NCI-H2171 (cell line): ENCODE results near the gene ANK3.
"Not testable (repeated sequence)": the region's sequence is repeated elsewhere in the genome, so short reads cannot be mapped to it uniquely, and the experiment has no call there.

Experiments used
- DNase-seq: peaks from one replicate; lab custom pipeline; 2025; lab: John Stamatoyannopoulos, UW

Gene ANK3

DNA sequence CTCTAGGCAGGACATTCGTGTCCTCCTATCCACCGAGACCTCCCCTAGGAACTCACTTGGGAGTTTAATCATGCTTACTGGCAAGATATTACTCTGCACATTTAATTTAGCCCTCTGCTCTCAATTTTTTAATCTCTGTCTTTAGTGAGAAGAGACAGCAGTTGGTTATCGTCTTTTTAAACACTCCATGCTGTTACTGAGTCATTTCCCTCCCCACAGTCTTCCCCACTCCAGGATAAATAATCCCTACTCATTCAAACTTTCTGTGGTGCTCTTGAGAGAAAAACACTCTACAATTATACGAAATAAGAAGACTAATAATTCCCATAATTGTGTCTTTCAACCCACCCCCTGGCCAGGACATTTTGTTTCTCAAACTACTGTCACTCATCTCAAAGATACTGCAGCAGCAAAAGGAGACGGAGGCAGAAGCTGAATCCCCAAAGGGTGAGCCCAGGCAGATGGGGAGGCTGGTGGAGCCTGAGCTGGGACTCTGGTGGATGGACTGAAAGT, 84.2 kb downstream of the ANK3 start:
- no peak for DNase-seq

DNA sequence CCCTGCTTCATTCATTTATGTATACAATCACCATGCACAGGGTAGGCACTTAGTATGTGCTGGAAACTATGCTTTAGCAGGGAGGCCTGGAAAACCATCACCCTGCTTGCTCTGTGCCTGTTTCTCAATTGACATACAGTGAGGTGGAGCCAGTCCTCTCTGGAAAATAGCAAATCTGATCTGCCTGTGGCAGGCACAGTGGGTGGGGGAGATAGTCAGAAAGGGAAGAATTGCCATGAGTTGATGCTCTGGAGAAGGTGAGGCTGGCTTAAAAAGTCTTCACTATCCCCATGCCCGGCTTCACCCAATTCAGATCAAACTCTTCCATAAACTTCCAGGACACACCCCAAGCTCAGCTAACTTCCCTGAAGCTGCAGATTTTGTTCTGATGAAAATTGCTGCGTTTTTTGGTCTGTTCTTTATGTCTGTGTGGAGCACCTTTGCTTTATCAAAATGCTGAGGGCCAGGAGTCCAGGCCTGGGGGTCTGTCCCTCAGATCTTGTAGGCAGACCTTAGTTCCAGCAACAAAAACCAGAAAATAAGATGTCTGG, 84.8 kb downstream of the ANK3 start:
- no peak for DNase-seq

DNA sequence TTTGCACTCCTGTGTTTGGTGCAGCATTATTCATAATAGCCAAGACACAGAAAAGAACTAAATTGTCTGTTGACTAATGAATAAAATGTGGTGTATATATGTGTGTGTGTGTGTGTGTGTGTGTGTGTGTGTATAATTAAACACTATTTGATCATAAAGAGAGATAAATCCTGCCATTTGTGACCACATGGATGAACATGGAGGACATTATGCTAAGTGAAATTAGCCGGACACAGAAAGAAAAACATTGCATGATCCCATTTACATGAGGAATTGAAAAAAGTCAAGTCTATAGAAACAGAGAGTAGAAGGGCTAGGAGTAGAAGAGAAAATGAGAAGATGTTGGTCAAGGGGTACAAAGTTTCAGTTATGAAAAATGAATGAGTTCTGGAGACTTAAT, 85.9 kb downstream of the ANK3 start:
- no peak for DNase-seq

DNA sequence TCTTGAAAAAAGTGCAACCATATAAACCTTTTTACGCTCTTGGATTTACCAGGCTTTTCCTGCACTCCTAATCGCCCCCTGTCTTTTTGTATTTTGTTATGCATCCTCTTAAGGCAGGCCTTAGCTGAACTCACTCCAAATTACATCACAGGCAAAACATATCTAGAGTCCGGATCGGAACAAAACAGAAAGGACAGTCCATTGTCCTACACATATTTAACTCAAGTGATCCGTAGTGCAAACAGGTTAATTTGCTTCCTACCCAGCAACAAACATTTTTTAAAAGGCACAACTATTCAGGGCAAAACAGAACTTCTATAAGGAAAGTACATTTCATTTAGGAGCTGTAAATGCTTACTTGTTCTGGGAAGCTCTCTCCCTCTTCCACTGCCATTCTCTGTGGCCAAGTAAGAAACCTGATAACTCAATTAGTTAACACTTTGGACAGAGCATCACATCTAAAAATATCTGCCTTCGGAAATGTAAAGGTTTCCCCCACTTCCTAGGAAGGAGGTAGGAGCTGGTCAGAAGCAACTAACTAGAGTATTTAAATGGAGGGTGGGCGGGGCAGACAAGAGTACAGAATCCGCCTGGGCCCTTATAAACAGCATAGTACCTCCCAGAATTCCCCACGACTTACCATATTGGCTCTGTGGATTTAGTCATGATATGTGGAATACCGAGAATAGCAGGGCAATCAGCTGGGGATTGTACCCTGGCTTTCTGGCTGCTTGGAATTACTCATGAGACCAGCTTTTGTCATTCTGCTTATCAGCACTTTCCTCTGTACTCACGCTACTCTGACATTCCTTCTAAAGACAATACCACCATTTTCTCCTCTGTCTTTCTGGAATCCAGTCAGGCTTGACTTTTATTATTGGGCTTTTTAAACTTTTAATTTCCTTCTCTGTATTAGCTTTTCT, 89.5 kb downstream of the ANK3 start:
- DNase-seq: no peak

DNA sequence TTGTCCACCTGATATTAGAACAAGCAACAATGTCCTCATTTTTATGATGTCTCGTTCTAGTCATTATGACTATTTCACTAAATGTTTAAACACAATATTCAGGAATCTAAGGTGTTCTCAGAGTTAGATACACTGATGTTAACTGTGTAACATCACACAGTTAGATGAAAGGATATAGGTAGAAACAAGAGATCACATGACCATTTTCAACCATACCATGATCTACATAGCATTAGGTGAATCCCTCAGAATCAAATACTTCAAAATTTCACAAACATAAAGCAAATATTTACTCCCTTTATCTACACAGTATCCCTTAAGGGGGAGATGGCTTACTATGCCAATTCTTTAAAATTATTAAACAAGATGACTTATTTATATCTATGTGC, 90.3 kb downstream of the ANK3 start:
- no peak for DNase-seq

DNA sequence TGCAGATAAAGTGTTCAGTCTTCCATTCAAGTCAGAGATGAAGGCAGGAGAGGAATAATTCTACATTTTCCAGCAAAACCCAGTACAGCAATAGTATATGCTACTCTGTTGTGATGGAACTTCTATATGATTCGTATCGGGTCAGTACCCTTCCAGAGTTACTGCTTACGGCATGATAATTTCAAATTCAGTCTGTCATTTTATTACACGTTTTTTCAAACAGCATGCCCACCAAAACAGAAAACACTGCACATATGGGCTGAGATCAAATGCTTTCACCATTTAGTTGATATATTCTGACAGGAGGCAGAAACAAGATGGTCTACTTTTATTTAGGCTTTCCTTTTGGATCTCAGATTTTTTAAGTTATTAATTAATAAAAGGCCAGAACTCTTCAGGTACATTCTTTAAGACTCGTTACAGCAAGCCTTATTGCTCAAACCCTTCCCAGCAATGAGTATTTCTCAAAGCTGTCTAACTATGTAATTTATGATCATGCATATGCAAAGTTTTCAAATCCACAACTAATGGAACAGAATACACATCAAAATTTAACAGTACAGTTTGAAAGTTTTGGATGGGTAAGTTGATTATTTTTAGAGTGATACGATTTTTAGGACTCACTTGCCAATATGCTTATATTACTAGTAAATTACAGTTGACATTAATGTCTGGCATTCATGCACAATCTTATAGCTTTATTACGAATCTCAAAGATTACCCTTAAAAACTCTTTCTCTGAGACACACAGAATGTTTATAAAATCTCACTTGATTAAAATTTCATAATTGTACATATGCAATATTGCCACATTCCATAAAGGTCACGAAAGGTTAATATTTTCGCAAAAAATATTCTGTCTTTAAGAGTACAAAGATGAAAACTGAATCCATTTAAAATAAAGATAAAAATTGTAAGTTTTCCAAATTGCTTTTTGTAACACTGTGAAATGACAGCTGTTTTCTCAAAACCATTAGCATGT, 91.0 kb downstream of the ANK3 start:
- DNase-seq: no peak

DNA sequence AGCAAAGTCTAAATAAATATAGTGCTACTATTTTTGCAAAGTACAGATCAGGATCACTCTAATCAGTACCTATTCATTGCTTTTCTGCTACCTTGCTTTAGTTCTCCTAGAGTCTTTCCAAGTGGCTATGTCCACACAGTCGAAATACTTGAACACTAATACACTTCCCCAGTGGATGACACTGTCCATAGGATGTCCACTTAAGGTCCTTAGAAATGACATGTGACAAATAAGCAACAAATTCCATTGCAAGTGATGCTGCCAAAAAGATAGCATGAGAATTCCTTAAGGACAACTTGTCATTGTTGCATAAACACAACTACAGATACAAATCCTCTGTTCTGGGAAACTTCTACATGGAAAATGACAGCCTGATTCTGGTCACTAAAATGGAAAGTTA, 93.6 kb downstream of the ANK3 start:
- no peak for DNase-seq

DNA sequence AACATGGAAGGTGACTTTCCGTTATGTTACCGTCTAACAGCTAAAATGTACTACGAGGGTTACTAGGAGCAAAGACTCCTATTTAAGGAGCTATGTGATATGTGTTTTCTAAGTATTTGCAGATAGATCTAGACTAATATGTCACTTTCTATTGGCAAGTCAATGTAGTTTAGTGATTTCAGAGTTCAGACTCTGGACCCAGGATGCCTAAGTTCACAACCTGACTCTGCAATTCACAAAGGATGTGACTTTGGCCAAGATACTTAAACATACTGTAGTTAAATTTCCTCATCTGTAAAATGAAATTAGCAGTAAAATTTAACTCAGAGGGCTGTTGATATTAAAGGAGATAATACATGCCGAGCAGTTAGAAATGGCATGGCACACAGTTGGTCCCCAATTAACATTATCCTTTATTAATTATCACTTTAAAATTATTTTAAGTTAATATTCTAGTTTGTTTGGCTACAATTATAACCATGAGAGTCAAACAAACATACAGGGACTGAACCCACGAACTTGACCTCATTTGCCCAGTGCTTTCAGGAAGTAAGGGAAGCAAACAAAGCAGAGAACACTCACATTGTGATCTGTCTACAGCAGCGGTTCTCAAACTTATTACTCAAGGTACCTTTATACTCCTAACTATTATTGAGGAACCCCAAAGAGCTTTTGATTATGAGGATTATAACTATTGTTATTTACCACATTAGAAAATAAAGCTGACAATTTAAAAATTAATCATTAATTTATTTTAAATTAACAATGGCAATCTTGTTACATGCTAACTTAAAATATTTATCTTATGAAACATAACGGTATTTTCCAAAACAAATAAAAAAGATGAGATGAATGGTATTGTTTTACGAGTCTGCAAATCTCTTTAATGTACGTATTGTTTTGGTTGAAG, 94.4 kb downstream of the ANK3 start:
- no peak for DNase-seq

DNA sequence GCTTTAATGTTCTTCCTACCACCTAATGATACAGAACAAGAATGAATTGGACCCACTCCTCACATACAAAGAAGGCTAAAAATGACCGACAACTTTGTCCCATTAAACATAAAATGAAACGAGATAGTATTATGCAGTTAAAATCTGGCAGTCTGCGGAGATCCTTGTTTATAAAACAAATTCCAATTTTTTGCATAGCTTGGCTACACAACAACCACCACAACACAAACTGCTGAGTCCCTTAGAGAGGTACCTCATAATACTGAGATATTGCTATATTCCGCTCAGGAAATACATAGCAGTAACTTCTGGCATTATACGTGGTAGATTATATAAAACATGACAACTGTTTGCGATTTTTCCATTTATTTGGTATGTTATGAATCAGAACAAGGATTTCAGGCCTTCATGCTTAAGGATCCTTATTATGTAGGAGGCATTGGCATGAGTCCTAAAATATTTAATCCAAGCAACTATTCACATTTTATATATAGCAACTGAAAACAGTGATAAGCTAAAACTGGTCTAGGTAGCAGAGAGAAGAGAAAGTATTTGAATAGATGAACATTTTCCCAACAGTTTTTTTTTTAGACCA, 96.0 kb downstream of the ANK3 start:
- no peak for DNase-seq

DNA sequence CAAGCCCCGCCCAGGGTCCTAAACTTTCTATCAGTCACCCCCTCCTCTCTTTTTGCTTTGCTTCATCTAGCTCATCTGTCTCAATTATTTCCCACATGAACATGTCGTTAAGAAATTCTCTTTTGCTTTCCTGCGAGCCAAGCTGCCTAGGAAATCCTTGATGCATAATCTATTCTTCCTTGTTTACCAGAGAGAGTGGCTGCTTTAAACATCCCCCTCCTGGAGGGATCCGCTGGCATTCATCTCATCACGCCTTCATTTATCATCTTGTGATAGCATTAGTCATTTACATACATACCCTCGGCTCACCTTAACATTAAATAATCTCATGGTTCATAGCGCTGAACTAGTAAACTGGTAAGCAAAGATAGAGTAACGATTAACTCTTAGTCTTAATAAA, 96.7 kb downstream of the ANK3 start:
- DNase-seq: no peak

DNA sequence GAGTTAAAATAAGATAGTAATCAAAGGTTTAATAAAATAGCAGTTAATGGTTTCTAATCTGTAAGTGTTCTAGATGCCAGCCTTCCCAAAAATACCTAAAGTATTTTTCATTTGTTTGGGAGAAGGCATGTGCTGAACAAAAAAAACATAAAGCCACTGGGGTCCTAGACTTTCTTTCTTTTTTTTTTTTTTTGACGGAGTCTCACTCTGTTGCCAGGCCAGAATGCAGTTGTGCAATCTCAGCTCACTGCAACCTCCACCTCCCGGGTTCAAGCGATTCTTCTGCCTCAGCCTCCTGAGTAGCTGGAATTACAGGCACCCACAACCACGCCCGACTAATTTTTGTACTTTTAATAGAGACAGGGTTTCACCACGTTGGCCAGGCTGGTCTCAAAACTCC, 97.1 kb downstream of the ANK3 start:
- DNase-seq: not testable (repeated sequence)

DNA sequence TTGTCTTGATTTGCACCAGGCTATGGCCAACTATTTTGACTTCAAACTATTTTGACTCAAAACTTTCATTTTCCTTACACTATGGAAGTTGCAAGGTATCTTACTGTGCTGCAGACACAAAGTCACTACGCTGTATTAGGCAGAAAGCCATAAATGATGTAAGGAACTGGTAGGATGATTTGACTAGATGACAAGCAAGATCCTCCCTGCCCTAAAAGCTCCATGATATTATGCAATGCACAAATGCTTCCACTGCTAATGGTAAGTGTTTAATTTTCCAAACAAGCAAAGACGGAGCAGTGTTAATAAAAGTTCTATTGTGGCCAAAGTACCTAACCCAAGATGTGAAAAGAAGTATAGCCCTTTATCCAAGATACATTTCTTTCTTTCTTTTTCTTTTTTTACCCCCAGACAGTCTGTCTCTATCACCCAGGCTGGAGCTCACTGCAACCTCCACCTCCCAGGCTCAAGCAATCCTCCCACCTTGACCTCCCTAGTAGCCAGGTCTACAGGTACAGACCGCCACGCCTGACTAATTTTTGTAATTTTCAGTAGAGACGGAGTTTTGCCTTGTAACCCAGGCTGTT, 98.2 kb downstream of the ANK3 start:
- DNase-seq: no peak

DNA sequence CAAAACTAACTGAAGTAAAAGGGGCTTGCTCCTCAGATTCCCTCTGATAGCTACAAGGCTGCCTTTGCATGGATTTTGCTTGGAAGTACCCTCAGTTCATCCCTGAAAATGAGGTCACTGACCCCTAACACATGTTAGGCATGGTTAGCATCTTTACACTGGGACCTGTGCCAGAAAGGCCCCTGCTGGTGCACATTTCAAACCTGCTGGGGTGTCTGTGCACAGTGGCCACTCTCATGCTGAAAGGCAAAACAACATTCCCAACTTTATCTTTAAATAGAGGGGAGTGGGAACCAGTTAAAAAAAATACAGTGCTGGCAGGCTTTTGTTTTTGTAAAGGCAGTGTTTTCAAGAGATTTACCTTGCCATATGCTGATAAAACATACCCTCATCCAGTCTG, 99.1 kb downstream of the ANK3 start:
- peak; percentile 13 for DNase-seq

DNA sequence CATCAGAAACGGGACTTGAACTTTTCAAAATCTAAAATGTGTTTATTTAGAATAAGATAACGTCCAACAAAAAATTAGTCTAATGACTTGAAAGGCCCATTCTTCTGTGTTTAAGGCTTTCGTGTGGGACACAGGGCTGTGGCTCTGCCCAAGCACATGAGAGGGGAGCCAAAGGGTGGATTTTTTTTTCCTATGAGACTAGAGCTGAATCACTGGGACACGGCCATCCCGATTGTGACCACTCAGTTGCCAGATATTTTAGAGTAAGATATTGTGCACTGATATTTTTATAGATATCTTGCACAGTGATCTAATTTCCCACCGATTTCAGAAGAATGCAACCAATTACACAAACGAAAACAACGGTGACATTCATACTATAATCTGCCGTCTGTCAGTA, 99.9 kb downstream of the ANK3 start:
- no peak for DNase-seq

DNA sequence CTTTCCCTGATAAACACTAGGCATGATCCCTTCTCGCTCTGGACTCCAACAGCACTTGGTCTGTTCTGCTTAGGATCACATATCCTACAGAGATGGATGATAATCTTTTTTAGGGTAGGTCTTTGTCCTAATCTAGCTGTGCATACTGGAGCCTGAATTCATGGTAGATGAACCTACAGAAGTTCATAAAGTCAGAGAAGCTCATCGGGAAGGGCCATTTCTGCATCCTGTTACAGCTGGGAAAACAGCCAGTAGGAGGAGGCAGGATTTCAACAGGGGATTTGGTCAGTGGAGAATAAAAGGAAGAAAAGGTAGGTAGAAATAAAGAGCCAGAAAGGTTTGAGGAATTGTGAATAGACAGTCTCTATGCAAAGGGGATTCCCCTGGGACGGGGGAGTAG, 101.4 kb downstream of the ANK3 start:
- DNase-seq: no peak

DNA sequence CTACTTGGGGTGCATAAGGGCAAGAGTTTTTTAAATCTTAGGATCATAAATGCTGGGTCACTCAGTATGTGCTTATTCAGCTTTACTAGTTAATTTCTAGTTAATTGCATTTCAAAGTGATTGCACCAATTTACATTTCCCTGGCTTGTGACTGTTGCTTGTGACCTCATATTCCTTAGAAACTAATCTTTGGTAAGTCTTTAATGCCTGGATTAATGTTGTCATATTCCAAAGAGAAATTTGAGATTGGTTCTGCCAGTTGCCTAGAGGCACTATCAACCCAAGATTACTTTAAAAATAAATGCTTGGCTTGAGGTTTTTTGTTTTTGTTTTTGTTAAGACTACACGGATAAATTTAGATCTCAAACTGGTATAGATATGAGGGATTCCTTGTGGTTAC, 103.1 kb downstream of the ANK3 start:
- no peak for DNase-seq

DNA sequence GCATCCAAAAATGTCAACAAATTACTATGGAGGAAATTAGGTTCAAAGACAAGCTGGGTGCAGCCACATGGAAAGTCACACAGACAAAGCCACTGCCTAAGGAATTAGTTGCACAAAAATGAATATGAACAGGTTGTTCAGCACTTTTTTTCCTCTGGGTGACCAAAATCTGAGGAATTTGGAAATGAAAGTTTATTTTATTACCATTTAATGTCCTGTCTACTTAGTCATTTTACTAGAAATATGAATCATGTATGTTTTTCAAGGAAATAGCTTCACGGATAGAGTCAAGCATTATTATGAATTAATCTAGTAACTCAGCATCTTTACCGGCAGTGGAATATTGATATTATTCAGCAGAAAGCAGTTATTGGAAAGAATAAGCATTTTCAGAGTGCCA, 106.3 kb downstream of the ANK3 start:
- no peak for DNase-seq

DNA sequence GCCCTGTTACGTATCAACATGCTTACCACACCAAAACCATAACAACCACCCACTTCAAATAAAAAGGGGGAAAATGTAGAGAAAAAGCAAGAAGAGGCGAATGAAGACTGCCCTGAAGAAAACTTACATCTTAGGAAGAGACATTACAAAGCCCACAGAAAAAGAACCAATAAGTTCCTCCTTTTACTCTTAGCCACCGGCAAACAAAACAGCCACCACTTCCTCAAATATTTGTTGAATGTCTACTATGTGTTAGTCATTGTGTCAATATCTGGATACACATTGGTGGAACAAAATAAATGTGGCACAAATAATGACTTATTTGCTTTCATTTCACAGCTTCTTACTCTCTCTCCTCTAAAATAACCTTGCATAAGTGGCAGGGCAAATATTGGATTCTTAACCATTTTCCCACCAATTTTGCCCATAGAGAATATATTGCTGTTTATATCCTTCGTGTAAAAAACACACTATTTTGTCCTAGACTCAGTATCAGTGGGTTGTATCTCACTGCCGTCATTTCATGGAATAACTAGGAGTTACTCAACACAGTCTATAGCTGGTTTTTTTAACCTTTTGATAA, 106.8 kb downstream of the ANK3 start:
- no peak for DNase-seq

DNA sequence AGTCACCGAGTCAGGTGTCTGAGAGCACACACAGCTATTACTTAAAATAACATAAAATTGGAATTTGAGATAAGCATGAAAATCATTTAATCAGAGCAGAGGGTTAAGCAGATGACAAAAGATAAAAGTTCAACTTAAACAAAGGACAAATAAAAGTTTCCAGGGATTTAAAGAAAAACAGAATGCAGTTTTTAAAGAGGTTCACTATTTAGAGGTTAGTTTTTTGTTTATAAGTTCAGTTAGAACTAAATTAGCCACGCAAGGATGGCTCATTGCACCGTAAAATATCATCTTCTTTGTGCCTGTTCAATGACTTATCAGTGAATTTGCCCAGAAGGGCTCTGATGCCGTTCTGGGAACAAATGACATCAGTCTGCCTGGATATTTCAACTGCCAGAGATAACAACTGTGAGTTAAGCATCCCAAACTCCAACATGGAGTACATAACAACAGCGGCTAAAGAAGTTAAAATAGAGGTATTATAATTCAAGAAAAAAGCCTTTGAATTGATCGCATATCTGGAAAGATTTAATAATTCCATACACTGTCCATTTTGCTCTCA, 107.8 kb downstream of the ANK3 start:
- no peak for DNase-seq

DNA sequence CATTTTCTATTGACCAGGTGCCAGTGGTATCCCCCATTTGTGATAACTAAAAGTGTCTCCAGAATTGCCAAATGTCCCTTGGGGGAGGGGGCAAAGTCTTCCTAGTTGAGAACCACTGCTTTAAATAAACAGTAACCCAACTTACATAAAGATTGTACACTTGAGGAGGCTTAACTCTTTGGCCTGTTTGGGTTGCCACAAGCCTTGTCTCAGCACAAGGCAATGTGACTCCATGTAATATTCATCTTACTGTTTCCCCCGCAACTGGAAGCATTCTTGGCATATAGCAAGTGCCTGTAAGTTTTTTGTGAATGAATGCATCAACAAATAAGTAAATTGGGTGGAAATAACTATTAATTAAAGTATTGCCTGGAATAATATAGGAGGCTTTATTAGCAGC, 108.3 kb downstream of the ANK3 start:
- no peak for DNase-seq
